ENCODE data around the gene KRT71. TPM values are rescaled to one million over a fixed set of nuclear protein-coding genes. Genes with fewer than 3 reads are reported as not detected.

KRT71 gene
- total RNA-seq, 1 donor from 2014 or later: not detected

GRCh38 chr12:52542157-52542556, 10.8 kb downstream of the KRT71 start:
- Mint-ChIP-seq H3K27me3 (ENCODE audit: insufficient read depth, low read depth) (peaks cover 7% of the 10 kb centered on the region), H3K36me3 (no peaks in the 10 kb centered on the region), H3K4me1 (peaks cover 5% of the 10 kb centered on the region), H3K27ac (no peak overlapping the region), H3K4me3 (no peak overlapping the region), H3K9me3 (peaks cover 3% of the 10 kb centered on the region)
- Histone ChIP-seq H3K79me2 (ENCODE audit: low read depth) (no peaks in the 10 kb centered on the region), H3K9me3 (ENCODE audit: low read depth) (no peaks in the 10 kb centered on the region), H3K27ac (no peak overlapping the region), H3K27me3 (no peaks in the 10 kb centered on the region), H3K4me3 (no peak overlapping the region), H3K4me1 (no peaks in the 10 kb centered on the region), H2AFZ (replicated peaks) (no peak overlapping the region), H4K20me1 (ENCODE audit: low read depth) (no peaks in the 10 kb centered on the region), H3K9ac (no peak overlapping the region), H3K4me2 (no peak overlapping the region), H3F3A (ENCODE audit: low read depth) (no peaks in the 10 kb centered on the region), H3K36me3 (no peaks in the 10 kb centered on the region)
- no peak for DNase-seq (ENCODE audit: low spot score)
- TF ChIP-seq CTCF (IDR thresholded peaks at IDR 0.05) (no peak), EZH2phosphoT487 (IDR thresholded peaks at IDR 0.05) (no peak), EZH2 (IDR thresholded peaks at IDR 0.05) (no peak)

- Mint-ChIP-seq H3K27ac (no peak overlapping the region), H3K27me3 (ENCODE audit: insufficient read depth, low read depth) (peaks cover 6% of the 10 kb centered on the region), H3K4me3 (no peak overlapping the region), H3K36me3 (no peaks in the 10 kb centered on the region), H3K9me3 (peaks cover 3% of the 10 kb centered on the region), H3K4me1 (peaks cover 5% of the 10 kb centered on the region)
- Histone ChIP-seq H3K4me2 (no peak overlapping the region), H3F3A (ENCODE audit: low read depth) (no peaks in the 10 kb centered on the region), H3K27me3 (no peaks in the 10 kb centered on the region), H3K79me2 (ENCODE audit: low read depth) (no peaks in the 10 kb centered on the region), H2AFZ (replicated peaks) (no peak overlapping the region), H3K36me3 (no peaks in the 10 kb centered on the region), H4K20me1 (ENCODE audit: low read depth) (no peaks in the 10 kb centered on the region), H3K9me3 (ENCODE audit: low read depth) (no peaks in the 10 kb centered on the region), H3K27ac (no peak overlapping the region), H3K4me1 (no peaks in the 10 kb centered on the region), H3K9ac (no peak overlapping the region), H3K4me3 (no peak overlapping the region)
- TF ChIP-seq CTCF (IDR thresholded peaks at IDR 0.05) (no peak), EZH2phosphoT487 (IDR thresholded peaks at IDR 0.05) (no peak), EZH2 (IDR thresholded peaks at IDR 0.05) (no peak)
- DNase-seq (ENCODE audit: low spot score): no peak
Observed at GRCh38 chr12:52541709-52542108, 11.2 kb downstream of the KRT71 start.

- no peak for DNase-seq (ENCODE audit: low spot score)
- Histone ChIP-seq H3K4me2 (no peak overlapping the region), H3F3A (ENCODE audit: low read depth) (no peaks in the 10 kb centered on the region), H3K36me3 (no peaks in the 10 kb centered on the region), H3K27me3 (no peaks in the 10 kb centered on the region), H2AFZ (replicated peaks) (no peak overlapping the region), H3K27ac (no peak overlapping the region), H3K9me3 (ENCODE audit: low read depth) (no peaks in the 10 kb centered on the region), H3K4me3 (no peak overlapping the region), H3K9ac (no peak overlapping the region), H3K4me1 (no peaks in the 10 kb centered on the region), H4K20me1 (ENCODE audit: low read depth) (no peaks in the 10 kb centered on the region), H3K79me2 (ENCODE audit: low read depth) (no peaks in the 10 kb centered on the region)
- no peak overlapping the region for H3K27ac Mint-ChIP-seq
- H3K36me3 Mint-ChIP-seq: no peaks in the 10 kb centered on the region
- peaks cover 3% of the 10 kb centered on the region for H3K9me3 Mint-ChIP-seq
- no peak for TF ChIP-seq CTCF (IDR thresholded peaks at IDR 0.05)
- peaks cover 5% of the 10 kb centered on the region for H3K27me3 Mint-ChIP-seq (ENCODE audit: insufficient read depth, low read depth)
- H3K4me3 Mint-ChIP-seq: no peak overlapping the region
- H3K4me1 Mint-ChIP-seq: peaks cover 5% of the 10 kb centered on the region
Observed at GRCh38 chr12:52540531-52540930, 12.4 kb downstream of the KRT71 start.

- Histone ChIP-seq H3K36me3 (no peaks in the 10 kb centered on the region), H3K79me2 (ENCODE audit: low read depth) (no peaks in the 10 kb centered on the region), H3K4me3 (no peak overlapping the region), H3K4me2 (no peak overlapping the region), H3K27me3 (no peaks in the 10 kb centered on the region), H3K4me1 (no peaks in the 10 kb centered on the region), H4K20me1 (ENCODE audit: low read depth) (no peaks in the 10 kb centered on the region), H3F3A (ENCODE audit: low read depth) (no peaks in the 10 kb centered on the region), H3K27ac (no peak overlapping the region), H3K9me3 (ENCODE audit: low read depth) (no peaks in the 10 kb centered on the region), H3K9ac (no peak overlapping the region), H2AFZ (replicated peaks) (no peak overlapping the region)
- Mint-ChIP-seq H3K9me3 (peaks cover 3% of the 10 kb centered on the region), H3K36me3 (no peaks in the 10 kb centered on the region), H3K4me3 (no peak overlapping the region), H3K27me3 (ENCODE audit: insufficient read depth, low read depth) (peaks cover 5% of the 10 kb centered on the region), H3K4me1 (peaks cover 5% of the 10 kb centered on the region), H3K27ac (no peak overlapping the region)
- no peak for DNase-seq (ENCODE audit: low spot score)
- TF ChIP-seq EZH2phosphoT487 (IDR thresholded peaks at IDR 0.05) (no peak), CTCF (IDR thresholded peaks at IDR 0.05) (no peak), EZH2 (IDR thresholded peaks at IDR 0.05) (no peak)
Observed at GRCh38 chr12:52539821-52540173, 13.1 kb downstream of the KRT71 start.

Data from neural progenitor cell (in vitro differentiated cells).